ENCODE measurements around the gene EML1. TPM values are rescaled to one million over a fixed set of nuclear protein-coding genes. Genes with fewer than 3 reads are reported as not detected.

EML1 gene
- total RNA-seq, 4 donors from 2014 or later, result 12.5 to 19.1 (median 16.6) TPM

GRCh38 chr14:99950181-99950580 lies 157.0 kb downstream of the EML1 start:
- Histone ChIP-seq H3K27ac (no peak overlapping the region), H3K36me3 (no peaks in the 10 kb centered on the region), H3K4me3 (no peak overlapping the region), H3K27me3 (peaks cover 8 to 14% (median 13%) of the 10 kb centered on the region in 3 donors), H3K4me1 (peaks cover 9 to 10% of the 10 kb centered on the region in 2 donors), H3K9me3 (no peaks in the 10 kb centered on the region)
- intact Hi-C loops (cut with DNase I; ENCODE audit: low total_unique reads) (no loop called here), in situ Hi-C loops (cut with MboI; ENCODE audit: low sequenced_read_pairs in 4 of 4) (no loop called here)
- DNase-seq, result no peak
- ATAC-seq, result no peak
- TF ChIP-seq CTCF (IDR thresholded peaks at IDR 0.05 in 4 of 5, conservative IDR thresholded peaks at IDR 0.05 in 1 of 5) (no peak), POLR2A (IDR thresholded peaks at IDR 0.05) (no peak)

- Histone ChIP-seq H3K27ac (no peak overlapping the region), H3K4me1 (peaks cover 9 to 10% of the 10 kb centered on the region in 2 donors), H3K4me3 (no peak overlapping the region), H3K36me3 (no peaks in the 10 kb centered on the region), H3K9me3 (no peaks in the 10 kb centered on the region), H3K27me3 (peaks cover 8 to 14% (median 13%) of the 10 kb centered on the region in 3 donors)
- DNase-seq (no peak), ATAC-seq (no peak)
- intact Hi-C loops (cut with DNase I; ENCODE audit: low total_unique reads) (no loop called here), in situ Hi-C loops (cut with MboI; ENCODE audit: low sequenced_read_pairs in 4 of 4) (no loop called here)
- no peak for TF ChIP-seq POLR2A (IDR thresholded peaks at IDR 0.05)
- no peak for TF ChIP-seq CTCF (IDR thresholded peaks at IDR 0.05 in 4 of 5, conservative IDR thresholded peaks at IDR 0.05 in 1 of 5)
Observed at GRCh38 chr14:99951085-99951484, 157.9 kb downstream of the EML1 start.

GRCh38 chr14:99952039-99952438 lies 158.8 kb downstream of the EML1 start:
- H3K9me3 ChIP-seq, result no peaks in the 10 kb centered on the region
- H3K36me3 ChIP-seq, result no peaks in the 10 kb centered on the region
- H3K4me3 ChIP-seq, result no peak overlapping the region
- TF ChIP-seq CTCF (IDR thresholded peaks at IDR 0.05 in 4 of 5, conservative IDR thresholded peaks at IDR 0.05 in 1 of 5), result no peak
- no peak for TF ChIP-seq POLR2A (IDR thresholded peaks at IDR 0.05)
- H3K27me3 ChIP-seq, result peaks cover 8 to 14% (median 13%) of the 10 kb centered on the region in 3 donors
- in situ Hi-C loops (cut with MboI; ENCODE audit: low sequenced_read_pairs in 4 of 4) (no loop called here), intact Hi-C loops (cut with DNase I; ENCODE audit: low total_unique reads) (no loop called here)
- no peak overlapping the region for H3K27ac ChIP-seq
- ATAC-seq (no peak), DNase-seq (no peak)
- H3K4me1 ChIP-seq, result peaks cover 1 to 3% of the 10 kb centered on the region in 2 donors

GRCh38 chr14:99952453-99952852 lies 159.2 kb downstream of the EML1 start:
- DNase-seq (no peak), ATAC-seq (no peak)
- Histone ChIP-seq H3K4me1 (no peaks in the 10 kb centered on the region), H3K27ac (no peak overlapping the region), H3K36me3 (no peaks in the 10 kb centered on the region), H3K9me3 (no peaks in the 10 kb centered on the region), H3K27me3 (peaks cover 8 to 14% (median 13%) of the 10 kb centered on the region in 3 donors), H3K4me3 (no peak overlapping the region)
- intact Hi-C loops (cut with DNase I; ENCODE audit: low total_unique reads) (no loop called here), in situ Hi-C loops (cut with MboI; ENCODE audit: low sequenced_read_pairs in 4 of 4) (no loop called here)
- TF ChIP-seq CTCF (IDR thresholded peaks at IDR 0.05 in 4 of 5, conservative IDR thresholded peaks at IDR 0.05 in 1 of 5), result no peak
- no peak for TF ChIP-seq POLR2A (IDR thresholded peaks at IDR 0.05)

GRCh38 chr14:99955826-99956455 lies 162.7 kb downstream of the EML1 start:
- H3K4me1 ChIP-seq, result no peaks in the 10 kb centered on the region
- in situ Hi-C loops (cut with MboI; ENCODE audit: low sequenced_read_pairs in 4 of 4), result no loop called here
- H3K9me3 ChIP-seq, result no peaks in the 10 kb centered on the region
- ATAC-seq (no peak), DNase-seq (no peak)
- H3K36me3 ChIP-seq, result no peaks in the 10 kb centered on the region
- H3K4me3 ChIP-seq, result no peak overlapping the region
- no peak for TF ChIP-seq POLR2A (IDR thresholded peaks at IDR 0.05)
- intact Hi-C loops (cut with DNase I; ENCODE audit: low total_unique reads), result no loop called here
- no peak overlapping the region for H3K27ac ChIP-seq
- H3K27me3 ChIP-seq, result peaks cover 5 to 10% (median 5%) of the 10 kb centered on the region in 3 donors

All from gastrocnemius medialis (tissue), 4 donors.